GM21515 (cell line): ENCODE measurements around the gene AP3D1.

Experiments used
- ATAC-seq: cut with Tn5 transposase; IDR thresholded peaks from one replicate; pipeline ENCODE4 v1.9.1; 2021; ENCODE audit not compliant: unreplicated experiment

AP3D1 gene

DNA sequence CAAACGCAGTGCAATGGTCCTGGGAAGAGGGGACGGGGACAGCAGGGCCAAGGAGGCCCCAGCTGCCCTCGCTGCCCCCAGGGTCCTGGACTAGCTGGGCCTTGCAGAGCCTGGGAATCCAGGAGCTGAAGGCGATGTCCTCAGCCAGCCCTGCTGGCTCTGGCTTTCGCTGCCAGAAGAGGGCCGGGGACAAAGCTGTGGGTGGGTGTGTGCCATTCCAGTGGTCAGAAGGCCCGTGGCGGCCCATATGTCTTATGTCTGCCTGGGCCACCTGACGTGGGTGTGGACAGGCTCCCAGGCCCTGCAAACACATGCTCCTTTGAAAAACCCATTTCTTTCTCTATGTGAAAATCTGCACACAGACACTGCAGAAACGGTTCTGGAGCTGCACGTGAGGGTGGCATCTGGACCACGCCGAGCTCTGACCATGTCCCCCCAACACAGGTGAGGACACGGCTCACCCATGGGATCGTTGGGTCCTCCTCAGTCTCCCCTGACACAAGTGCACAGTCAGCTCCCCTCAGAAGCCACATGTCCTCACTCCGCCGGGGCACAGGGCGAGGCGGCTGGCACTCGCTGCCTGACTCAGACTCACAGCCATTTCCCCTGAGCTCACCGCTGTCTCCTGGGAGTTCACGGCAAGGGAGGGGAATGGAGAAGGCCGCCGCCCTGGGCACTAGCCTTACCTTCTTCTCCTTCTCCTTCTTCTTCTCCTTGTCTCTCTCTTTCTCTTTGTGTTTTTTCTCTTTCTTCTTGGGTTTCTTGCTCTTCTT lies 37.7 kb downstream of the AP3D1 start:
- ATAC-seq: no peak

DNA sequence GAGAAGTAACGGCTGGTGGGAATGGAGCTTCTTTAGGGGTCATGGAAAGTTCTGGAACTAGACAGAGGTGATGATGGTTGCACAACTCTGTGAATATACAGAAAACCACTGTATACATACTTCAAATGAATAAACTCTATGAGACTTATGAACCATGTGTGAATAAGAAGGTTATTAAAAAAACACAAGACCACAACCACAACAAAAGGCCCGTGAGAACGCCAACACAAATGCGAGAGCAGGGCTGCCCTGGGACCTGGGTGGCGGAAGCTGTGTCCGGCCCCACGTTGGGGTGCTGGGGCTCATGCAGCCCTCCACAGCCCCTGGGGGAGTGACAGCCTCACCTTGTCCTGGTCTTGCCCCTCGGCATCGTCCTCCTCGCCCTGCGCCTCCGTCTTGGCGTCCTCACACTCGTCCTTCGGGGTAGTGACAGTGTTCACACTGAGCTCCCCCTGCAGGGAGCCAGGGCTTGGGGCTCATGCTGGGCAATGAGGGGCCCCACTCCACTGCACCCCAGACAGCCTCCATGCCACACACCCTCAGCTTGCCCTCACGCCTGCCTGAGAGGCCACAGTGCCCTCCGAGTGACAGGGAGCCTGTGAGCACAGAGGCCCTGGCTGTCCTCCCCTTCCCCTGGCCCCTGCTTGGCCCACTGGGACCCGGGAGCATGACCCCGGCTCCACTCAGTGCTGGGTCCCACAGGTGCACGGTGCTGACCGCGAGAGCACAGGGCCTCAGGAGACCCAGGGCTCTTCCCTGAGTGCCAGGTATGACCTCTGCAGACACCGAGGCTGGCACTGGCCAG lies 38.6 kb downstream of the AP3D1 start:
- no peak for ATAC-seq

- ATAC-seq: no peak
These were observed 39.5 kb downstream of the AP3D1 start for GRCh38 chr19:2111886-2112285.

DNA sequence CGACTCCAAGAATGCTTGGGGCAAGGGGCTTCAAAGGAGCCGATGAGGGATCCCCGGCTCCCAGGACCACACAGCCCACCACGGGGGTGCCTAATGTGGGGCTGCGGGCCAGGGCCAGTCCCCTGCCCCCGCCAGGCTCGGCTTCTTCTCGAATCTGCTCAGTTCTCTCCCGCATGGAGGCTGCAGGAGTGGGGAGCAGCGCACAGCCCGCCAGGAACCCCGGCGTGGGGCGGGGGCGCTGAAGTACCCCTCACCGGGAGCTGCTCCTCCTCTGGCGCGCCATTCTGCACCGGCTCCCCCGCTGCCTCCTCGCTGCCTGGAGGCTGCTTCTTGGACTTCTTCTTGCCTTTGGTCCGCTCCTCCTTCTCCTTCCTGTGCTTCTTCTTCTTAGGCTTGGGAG lies 39.9 kb downstream of the AP3D1 start:
- no peak for ATAC-seq

DNA sequence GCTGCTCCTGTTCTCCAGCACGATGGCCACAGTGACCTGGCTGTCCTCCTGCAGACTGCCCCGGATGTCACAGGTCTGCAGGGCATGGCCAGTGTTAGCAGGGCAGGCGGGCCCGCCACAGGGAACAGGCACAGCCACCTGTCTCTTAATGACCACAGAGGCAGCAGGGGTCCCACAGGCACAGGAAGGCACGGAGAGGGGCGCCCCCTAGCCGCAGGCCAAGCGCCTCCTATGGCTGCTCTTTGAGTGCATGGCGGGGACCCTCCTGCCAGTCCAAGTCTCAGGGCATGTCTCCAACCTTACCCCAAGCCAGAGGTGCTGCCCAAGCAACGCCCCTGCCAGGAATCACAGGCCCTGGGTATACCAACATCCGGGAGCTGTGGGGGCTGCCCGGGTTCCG lies 40.5 kb downstream of the AP3D1 start:
- no peak for ATAC-seq

- no peak for ATAC-seq
These were observed 42.1 kb downstream of the AP3D1 start for GRCh38 chr19:2109046-2109864.

DNA sequence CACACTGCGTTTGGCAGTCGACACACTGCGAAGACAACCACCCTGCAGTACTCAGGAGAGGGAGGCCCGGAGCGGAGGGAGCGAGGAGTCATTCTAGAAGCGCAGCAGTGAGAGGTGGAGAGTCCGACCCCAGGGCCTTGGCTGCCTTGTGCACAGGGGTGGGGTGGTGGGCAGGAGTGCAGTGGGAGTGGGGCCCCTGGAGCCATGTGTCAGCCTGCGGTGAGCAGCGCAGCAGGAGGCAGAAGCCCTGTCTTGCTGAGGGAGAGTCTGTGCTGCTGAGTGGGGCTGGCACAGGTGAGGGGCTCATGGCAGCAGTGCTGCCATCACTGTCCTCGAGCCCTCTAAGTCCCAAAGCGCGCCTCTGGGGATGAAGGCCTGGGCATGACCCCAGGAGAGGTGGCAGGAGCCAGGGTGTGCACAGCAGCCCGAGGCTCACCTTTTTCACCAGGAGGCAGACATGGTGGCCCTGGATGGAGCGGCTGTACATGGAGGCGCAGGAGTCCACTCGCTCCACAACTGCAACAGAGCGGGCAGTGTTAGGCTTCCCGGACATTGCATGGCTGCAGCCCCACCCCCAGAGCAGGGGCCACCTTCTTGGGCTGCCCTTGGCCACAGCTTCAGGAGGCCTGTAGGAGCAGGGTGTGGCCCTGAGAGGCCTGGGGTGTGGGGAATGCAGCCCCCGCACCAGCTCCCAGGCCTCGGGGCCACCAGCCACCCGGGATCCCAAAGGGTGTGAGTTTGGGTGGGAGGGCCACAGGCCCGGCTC lies 42.9 kb downstream of the AP3D1 start:
- ATAC-seq: no peak

- ATAC-seq: no peak
These were observed 48.2 kb downstream of the AP3D1 start for GRCh38 chr19:2103045-2103707.

DNA sequence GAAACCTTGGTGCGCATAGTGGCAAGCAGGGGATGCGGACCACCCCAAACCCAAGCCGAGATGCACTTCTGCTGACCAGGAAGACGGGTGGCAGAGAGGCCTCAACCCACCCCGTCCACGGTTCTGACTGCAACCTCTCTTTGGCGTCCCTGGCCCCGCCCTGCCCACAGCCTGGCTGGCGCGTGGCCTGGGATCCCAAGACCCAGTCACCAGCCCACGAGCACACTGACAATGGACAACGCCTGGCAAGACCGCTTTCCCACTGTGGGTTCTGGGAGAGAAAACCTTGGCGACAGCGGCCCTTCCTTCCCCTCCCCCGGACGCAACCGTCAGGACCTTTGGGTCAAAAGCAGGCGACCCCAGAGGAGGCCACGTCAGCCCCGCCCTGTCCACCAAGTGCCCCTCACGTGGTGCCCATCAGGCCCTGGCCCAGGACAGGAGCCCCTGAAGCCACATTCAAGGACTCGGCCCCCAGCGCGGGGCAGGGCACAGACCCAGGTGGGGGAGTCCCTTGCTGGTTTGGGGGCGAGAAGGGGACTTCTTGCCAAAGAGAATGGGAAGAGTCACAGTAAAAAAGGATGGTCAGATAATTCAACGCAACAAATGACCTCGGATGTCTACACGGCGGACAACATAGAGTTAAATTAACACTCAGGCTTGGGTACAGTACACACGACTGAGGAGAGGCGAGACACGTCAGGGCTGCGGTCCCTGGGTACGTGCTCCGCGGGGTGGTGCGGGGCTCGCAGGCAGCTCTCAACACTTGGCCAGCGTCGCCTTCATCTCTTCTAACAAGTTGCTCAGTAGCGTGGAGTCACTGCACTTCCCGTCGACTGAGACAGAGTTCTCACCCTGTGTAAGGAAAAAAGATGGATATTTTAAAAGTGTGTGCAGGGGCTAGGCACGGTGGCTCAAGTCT lies 49.7 kb downstream of the AP3D1 start:
- no peak for ATAC-seq

DNA sequence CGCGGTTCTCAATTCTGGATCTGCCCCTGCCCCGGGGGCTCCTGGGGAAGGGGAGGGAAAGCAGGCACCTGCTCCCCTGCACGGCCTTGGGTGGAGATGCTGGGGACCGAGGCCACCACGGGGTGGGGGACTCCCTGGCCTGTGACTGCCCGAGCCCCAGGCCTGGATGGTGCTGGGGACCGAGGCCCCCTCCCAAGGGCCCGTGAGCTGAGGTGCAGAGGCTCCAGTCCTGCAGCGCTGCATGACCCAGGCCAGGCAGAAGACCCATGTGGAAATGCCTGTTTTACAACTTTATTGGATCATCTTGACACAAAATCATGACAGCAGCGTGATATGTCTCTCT lies 50.7 kb downstream of the AP3D1 start:
- ATAC-seq: no peak

DNA sequence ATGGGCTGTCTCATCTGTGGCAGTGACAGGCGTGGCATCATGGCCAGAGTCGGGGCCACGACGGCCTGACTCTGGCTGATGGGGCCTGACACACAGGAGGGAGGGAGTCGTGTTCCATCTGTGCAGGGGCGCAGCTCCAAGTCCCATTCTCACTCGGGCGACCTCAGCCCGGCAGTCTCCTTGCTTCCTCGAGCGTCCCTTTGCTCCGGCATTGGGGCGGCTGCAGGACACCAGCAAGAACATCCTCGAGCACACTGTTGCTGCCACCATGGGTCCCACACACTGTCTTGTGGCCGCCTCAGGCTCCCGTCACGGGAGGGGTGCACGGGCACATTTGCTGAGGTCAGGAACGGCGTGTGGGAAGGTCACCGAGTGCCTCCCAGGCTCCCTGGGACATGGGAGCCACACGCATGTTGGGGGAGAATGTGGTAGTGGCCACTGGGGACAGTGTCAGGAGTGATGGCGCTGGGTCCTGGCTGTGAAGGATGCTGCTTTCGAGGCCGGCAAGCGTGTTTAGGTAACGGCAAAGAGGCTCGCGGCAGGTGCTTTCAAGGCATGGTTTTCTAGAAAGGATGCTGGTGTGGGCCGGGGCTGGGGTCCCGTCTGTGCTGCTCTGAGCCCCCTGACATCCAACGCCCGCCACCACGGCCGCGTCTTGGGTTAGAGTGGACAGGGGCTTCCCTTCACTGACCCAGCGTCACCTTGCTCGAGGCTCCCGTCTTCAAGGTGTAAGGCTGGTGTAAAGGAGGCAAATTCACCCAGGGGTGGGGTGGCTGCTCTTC lies 51.2 kb downstream of the AP3D1 start:
- ATAC-seq: no peak

GRCh38 chr19:2099054-2099501 lies 52.3 kb downstream of the AP3D1 start:
- ATAC-seq: no peak

GRCh38 chr19:2097886-2098327 lies 53.5 kb downstream of the AP3D1 start:
- no peak for ATAC-seq

DNA sequence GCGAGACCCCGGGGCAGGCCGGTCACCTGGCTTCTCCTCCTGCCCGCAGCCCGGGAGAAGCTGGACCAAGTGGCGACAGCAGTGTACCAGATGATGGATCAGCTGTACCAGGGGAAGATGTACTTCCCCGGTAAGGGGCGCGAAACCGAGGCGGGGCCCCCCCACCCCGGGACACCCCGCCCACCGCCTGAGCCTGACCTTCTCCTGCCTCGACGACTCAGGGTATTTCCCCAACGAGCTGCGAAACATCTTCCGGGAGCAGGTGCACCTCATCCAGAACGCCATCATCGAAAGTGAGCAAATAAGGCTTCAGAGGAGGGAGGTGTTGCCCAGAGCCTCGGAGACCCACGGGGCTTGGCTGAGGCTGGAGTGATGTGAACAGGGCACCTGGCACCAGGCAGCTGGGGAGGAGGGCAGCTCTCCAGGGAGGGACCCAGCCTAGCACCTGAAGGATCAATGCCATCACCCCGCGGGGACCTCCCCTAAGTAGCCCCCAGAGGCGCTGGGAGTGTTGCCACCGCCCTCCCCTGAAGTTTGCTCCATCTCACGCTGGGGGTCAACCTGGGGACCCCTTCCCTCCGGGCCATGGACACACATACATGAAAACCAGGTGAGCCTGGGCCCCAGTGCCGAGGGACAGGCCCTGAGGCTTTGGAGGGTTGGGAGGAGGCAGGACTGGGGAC lies 54.0 kb downstream of the AP3D1 start:
- ATAC-seq: no peak

GRCh38 chr19:2096480-2097202 lies 54.7 kb downstream of the AP3D1 start, which contains the start of gene IZUMO4:
TSS of gene IZUMO4 (plus strand) at chr19:2096915. CDS start at chr19:2096946, 31 bp downstream.
- peak; percentile 50 for ATAC-seq

- ATAC-seq: peak; percentile 41
These were observed 55.3 kb downstream of the AP3D1 start, which contains the start of gene MOB3A for GRCh38 chr19:2096034-2096479. TSS of gene MOB3A (minus strand) at chr19:2096326. CDS start at chr19:2078560, 17,766 bp downstream.
